NCI-H1694 (cell line): Measurements from ENCODE around the gene RDH14.

ENCODE experiments used
- DNase-seq: peaks from one replicate; lab custom pipeline; 2025; lab: John Stamatoyannopoulos, UW

RDH14 gene

GRCh38 chr2:18566145-18566769 is 5.8 kb upstream of the RDH14 start:
- DNase-seq: no peak

DNA sequence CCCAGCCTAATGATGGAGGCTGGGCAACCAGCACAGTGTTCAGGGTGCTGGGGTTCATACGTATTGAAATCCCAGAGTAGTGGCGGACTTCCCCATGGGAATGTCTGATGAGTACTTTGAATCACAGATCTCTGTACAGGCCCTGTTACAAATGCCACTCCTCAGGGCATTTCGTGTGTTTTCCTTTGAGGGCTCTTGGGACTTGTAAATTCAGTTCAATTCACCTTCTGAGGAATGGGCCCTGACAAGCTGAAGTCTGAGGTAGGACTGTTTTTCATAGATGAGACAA is 288 bp upstream of the RDH14 start:
- DNase-seq: no peak

DNA sequence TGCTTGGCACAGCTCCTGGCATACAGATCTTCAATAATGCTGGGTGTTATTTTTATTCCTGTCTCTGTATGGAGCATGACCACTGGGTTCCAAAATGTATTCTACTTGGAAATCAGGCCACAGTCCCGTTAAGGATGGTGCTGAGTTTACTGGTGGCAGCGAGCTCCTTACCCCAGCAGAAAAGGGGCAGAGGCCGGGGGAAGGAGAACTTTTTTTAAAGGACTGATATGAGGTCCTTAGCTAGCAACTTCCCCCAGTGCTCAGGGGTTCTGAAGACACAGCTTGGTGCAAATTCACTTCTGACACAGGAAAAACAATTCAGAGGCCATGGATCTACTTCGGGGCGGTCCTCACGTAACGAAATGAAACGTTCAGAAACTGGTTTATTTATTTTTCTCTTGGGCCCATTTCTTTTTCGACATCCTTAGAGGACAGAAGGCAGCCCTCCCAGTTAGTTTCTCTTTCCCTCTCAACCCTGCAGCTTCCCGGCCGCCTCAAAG is 872 bp downstream of the RDH14 start:
- no peak for DNase-seq

- DNase-seq: no peak
Measured at GRCh38 chr2:18558458-18558857, 2.0 kb downstream of the RDH14 start.

GRCh38 chr2:18557121-18557520 is 3.3 kb downstream of the RDH14 start:
- DNase-seq: no peak

DNA sequence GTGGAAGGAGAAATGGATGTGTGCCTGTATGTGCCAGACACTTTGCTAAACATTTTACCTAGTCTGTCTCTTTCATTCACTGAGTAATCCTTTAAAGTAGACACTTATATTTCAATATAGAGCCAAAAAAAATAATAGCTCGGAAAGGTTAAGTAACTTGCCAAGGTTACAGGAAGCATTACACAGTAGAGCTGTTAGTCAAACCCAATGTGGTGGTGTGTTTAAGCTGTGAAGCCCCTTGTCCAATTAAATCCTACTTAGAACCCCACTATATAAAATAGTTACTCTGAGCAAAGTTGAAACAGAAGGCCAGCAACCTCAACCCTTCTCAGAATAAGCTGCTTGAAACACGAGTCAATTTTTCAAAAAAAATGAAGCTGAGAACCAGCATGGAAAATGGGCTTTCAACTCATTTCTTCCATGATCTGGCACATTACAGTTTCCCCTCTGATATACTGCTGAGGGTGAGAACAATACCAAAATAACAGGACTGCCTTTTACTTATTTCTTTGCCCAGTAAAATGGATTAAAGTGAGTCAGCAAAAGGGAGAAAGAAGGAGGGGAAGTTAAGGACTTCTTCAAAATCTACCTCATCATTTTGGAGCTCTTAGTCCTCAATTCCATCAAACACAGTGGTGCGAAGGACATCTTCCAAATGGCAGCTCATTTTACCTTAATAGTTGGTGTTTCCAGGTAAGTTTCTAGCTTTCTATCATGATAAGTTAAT is 7.9 kb downstream of the RDH14 start:
- no peak for DNase-seq

GRCh38 chr2:18551623-18552022 is 8.8 kb downstream of the RDH14 start:
- no peak for DNase-seq

- DNase-seq: no peak
Measured at GRCh38 chr2:18551169-18551568, 9.3 kb downstream of the RDH14 start.

DNA sequence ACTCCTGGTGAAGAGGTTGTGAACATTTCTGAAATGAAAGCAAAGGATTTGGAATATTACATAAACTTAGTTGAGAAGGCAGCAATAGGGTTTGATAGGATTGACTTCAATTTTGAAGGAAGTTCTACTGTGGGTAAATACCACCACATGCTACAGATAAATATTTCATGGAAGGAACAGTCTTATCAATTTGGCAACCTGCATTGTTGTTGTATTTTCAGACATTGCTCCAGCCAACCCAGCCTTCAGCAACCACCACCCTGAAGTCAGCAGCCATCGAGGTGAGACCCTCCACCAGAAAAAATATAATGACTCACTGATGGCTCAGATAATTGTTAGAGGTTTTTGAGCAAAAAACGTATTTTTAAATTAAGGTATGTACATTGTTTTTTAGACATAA is 10.0 kb downstream of the RDH14 start:
- DNase-seq: no peak

GRCh38 chr2:18549083-18549482 is 11.4 kb downstream of the RDH14 start:
- DNase-seq: no peak

GRCh38 chr2:18548621-18549020 is 11.8 kb downstream of the RDH14 start:
- no peak for DNase-seq

- no peak for DNase-seq
Measured at GRCh38 chr2:18546567-18546966, 13.9 kb downstream of the RDH14 start.

DNA sequence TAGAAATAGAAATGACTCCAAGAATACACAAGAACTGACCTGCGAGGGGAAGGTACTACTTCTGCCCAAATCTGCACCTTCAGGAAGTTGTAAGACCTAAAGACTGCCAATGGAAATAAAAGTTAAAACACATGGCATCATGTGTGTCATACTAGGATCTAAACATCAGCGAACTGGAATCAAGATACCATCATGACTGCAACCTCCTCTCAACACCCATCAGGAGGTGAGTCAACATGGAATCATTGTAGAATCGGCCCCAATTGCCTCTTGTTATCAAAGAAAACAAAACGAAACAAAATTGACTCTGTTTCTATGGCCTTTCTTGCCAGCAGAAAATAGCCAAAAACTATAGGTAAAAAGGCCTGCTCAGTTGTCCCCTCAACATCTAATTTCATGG is 15.1 kb downstream of the RDH14 start:
- no peak for DNase-seq

DNA sequence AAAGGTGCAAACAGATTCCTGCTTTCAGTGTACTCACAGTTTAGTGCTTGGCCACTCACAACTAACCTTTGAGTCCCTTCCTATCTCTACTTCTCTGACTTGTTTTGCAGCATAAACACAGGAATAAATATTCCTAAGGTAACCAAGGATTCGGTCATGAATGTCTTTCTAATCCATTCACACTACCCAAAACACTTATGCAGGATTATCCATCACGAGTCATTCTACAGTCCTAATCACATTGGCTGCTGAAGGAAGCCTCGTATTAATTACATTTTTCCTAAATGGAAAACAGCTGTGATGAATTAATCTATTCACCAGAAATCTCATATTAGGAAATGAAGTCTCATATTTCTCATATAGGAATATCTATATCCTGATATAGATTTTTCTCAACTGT is 16.3 kb downstream of the RDH14 start:
- no peak for DNase-seq

DNA sequence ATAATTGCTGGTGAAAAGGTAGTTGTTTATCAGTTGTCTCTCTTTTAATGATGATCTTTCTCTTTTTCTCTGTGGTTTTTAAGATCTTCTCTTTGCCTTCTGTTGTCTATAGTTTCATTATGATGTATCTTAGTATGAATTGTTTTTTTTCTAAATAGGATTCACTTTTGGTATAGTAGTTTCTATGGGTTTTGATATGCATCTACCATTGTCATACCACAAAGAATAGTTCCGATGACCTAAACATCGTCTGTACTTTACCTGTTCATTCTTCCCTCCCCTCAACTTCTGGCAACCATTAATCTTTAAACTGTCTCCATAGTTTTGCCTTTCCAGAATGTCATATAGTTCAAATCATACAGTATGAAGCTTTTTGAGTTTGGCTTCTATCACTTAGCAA is 19.6 kb downstream of the RDH14 start:
- DNase-seq: no peak

DNA sequence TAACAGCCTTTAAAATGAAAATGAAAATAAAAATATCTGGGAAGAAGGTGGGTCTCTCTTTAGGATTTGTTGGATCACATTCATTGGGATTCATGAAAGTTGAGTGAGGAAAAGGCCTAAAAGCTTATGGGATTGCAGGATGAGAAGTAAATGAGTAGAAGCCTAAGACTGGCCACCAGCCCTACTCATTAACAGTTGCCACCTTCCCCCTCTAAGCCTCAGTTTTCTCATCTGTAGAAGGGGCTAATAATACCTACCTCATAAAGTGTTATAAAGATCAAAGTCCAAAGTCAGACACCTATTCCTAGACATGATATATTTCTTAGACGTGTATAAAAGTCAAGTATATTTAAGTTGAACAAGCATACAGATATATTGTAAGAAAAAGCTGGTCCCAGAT is 23.8 kb downstream of the RDH14 start:
- DNase-seq: no peak

DNA sequence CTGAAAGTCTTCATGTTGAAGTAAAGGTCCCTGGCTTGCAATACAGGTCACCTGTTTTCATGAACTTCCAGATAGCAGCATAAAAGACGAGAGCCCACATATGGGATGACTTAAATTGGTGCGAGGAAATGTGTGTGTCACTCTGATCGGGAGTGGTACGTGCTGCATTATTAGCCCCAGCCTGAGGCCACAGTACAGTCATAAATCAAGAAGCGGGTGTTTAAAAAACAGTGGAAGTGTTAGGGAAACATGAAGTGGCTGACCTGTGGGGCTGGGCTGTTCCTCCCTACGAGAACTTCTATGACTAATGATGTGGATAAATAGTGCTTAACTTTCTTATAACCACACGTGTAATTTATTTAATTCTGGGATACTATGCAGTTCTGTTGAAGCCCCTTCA is 24.4 kb downstream of the RDH14 start:
- DNase-seq: no peak

GRCh38 chr2:18531194-18531593 is 29.3 kb downstream of the RDH14 start:
- no peak for DNase-seq

- DNase-seq: no peak
Measured at GRCh38 chr2:18527822-18528221, 32.6 kb downstream of the RDH14 start.

- no peak for DNase-seq
Measured at GRCh38 chr2:18527326-18527725, 33.1 kb downstream of the RDH14 start.

DNA sequence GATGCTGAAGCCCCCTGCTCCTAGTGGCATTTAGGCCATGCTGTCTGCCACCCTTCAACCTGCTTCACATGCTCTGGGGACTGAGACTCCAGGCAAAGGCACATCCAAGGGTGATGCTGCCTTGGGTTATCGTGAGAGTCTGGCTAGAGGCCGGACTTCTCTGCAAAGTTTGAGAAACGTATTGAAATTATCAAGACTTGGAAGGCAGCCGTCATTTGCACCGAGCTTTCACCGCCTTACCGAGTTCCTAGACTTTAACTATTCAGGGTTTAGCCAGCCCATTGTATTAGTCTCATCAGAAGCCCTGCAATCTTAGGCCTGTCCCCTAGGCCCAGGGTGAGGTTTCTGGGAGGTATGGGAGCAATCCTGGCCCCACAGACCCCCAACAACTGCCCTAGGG is 34.0 kb downstream of the RDH14 start:
- no peak for DNase-seq

DNA sequence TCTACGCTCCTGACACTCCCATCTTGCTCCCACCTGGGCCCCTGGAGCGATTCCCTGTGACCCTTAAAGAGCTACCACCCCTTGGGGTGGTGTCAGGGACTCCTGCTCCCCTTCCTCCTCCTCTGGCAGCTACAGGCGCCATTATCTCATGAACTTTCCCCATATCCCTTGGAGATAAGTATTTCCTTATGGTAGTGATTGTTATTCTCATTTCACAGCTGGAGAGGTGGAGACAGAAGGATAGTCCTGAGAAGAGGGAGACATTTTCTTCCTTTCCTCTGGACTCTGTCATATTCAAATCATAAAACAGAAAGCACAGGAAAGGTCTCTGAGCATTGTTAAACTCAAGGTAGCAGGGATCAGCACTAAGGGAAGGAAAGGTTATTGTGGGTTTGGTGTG is 34.6 kb downstream of the RDH14 start:
- no peak for DNase-seq

- no peak for DNase-seq
Measured at GRCh38 chr2:18525236-18525635, 35.2 kb downstream of the RDH14 start.

GRCh38 chr2:18522484-18523146 is 37.8 kb downstream of the RDH14 start:
- no peak for DNase-seq
